Hematopoietic multipotent progenitor cell treated with erythropoietin and hydrocortisone succinate and interleukin-3 and kit ligand, for 4 days (in vitro differentiated cells): ENCODE data around the gene IKZF4.
"Not testable (repeated sequence)": the region's sequence is repeated elsewhere in the genome, so short reads cannot be mapped to it uniquely, and the experiment has no call there.

ENCODE experiments used
- DNase-seq: peaks from one replicate; pipeline ENCODE4 v3.0.0-alpha.2; 2015

The IKZF4 gene

GRCh38 chr12:55999999-56000540, 20.8 kb upstream of the IKZF4 start:
- not testable (repeated sequence) for DNase-seq

DNA sequence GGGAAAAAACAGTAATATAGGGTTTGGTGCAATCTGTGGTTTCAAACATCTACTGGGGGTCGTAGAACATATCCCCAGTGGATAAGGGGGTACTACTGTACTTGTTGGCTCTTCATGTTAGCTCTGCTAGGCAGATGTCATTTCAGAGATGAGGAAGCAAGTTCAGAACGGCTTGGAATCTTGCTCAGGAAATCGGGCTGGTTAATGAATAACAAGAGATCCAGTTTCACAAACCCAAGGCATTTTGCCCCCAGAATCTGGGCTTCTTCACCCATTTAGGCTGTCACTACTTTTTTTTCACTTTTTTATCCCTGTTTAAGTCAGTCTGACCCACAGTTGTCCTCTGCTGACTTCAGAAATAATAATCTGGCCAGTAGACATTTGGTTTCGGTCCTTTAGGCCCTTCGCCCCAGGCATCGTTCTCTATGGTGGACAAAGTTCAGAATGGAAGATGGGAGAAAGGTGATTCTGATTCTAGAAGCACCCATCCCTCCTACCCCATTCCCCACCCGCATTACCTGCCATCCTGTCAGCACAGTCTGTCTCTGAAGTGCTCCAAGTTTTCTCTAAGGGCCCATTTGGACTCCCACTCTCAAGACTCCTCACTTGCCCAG, 19.2 kb upstream of the IKZF4 start:
- no peak for DNase-seq

DNA sequence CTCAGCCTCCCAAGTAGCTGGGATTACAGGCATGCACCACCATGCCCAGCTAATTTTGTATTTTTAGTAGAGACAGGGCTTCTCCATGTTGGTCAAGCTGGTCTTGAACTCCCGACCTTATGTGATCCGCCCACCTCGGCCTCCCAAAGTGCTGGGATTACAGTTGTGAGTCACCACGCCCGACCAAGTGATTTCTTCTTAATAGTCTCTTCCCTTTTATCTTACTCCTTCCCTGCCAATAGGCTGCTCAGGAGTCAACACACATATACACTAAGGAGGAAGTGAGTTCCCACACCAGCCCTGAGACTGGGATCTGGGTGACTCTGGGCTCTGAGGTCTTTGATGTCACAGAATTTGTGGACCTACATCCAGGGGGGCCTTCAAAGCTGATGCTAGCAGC, 17.5 kb upstream of the IKZF4 start:
- not testable (repeated sequence) for DNase-seq

- DNase-seq = no peak
Observed at GRCh38 chr12:56004211-56004610, 16.6 kb upstream of the IKZF4 start.

DNA sequence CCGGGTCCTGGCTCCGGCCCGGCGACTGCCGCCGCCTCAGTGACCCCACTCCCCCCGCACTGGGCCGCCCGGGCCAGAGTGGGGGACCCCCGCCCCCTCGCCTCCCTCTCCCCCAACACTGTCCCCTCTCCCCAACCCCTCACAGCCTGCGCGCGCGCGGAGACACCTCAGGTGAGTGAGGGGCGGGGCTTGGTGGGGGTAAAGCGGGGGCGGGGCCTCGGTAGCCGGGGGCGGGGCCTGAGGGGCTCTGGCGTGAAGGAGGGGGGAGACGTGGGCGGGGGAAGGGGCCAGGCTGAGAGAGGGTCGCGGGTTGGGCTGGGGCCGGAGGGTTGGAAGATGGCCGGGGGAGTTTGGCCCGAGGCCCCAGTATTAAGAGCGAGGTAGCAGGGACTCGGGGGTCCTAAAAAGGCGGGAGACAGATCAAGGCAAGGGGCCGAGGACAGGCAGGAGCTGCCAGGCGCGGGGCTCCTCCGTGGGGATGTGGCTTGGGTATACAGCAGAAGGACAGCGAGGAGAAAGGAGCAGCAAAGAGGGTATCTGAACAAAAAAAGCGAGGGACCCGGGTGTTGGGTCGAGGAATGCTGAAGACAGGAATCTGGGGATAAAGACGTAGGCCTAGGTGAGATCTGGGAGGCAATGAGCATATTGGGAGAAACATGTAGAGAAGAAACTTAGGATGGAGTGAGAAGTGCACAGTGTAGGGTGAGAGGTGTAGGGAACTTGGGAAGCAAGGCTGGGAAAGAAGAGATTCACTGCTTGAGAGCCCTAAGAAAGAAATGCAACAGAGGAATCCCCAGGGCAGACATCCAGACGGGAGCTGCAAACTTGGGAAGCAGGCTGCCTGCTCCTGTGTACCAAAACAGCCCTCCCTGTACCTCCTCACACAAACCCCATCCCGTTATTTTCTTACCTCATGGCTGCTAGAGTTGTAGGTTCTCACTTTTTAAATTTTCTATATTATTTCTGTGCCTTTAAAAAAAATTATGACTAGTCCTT, 13.0 kb upstream of the IKZF4 start:
- peak; percentile 64 for DNase-seq

DNA sequence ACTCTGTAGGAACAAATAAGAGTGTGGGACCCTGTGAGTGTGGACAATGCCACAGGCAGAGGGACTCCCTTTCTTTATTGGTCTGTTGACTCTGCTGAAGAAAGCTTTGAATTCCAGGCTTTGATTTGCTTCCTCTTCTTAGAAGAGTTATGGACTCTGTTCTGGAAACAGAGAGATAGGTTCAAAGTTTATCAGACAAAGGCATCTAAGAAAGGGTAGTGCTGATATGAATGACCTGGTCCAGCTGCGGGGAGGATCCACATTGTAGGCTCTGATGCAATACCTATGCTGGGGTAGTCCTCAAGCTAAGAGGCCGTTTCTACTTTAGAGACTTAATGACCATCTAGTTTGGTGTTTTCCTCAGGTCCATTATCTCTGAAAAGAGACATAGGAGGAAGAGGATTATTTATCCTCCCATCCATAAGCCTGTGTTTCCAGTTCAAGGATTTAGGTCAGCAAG, 10.7 kb upstream of the IKZF4 start:
- peak; percentile 49 for DNase-seq

- DNase-seq = no peak
Observed at GRCh38 chr12:56011509-56012090, 9.2 kb upstream of the IKZF4 start.

DNA sequence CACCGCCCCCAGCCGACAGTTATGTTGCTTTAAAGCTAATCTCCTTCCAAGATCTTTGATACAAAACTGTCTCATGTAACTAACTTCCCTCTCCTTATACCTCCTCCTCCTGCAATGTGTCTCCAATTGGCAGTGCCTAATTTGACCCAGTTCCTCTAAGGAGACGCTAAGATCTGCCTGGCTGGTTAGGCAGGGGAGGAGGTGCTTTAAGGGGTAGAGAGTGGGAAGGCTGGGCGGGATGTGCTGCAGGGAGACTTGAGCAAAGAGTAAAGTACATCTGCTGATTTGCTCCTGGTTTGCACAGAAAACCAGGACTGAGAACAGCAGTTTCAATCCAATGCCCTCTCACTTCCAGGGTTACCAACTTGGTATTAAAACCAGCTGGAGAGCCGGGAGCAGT, 7.4 kb upstream of the IKZF4 start:
- peak; percentile 22 for DNase-seq

- DNase-seq = no peak
Observed at GRCh38 chr12:56014205-56014604, 6.6 kb upstream of the IKZF4 start.

DNA sequence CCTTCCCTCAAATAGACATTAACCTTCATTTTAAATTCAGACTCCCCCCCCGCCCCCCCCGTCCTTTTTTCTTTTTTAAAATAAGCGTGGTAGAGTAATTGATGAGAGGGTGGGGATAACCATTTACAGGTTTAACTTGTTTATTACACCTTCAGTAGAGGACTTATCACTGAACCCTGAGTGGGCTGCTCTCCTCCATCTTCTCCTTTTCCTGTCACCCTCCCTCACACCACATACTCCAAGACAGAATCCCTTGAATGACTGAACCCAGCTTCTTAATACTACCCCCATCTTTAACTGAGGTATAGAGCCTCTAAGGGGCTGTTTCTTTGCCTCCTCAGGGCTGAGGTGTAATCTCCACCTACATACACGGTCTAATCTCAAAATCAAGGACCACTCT, 3.7 kb upstream of the IKZF4 start:
- DNase-seq = no peak

- no peak for DNase-seq
Observed at GRCh38 chr12:56018356-56018755, 2.5 kb upstream of the IKZF4 start.

DNA sequence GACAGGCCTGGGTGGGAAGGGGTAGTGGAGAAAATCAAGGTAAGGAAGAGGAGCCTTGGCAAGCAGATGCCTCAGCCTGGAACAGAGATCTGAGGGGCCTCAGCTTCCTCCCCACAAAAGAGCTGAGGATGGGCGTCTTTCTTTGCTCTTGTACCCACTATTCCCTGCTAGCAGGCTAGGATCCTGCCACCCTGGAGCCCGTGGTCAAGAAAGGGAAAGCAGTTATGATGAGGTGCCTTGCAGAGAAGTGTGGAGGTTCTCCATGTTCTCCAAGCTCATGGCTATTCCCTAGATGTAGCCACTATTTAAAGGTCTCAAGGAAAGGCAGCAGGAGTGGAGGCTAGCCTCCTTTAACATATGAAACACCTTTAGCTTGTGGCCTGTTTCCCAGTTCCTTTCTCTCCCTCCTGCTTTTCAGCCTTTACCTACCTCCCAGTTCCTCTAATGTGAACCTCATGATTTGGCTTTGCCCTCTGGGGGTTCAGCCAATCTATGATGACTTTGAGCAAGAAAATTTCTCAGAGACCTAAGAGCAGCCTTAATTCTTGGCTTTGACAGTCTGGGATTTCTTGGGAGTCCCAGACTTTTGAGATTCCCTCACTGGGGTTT, 1.1 kb downstream of the IKZF4 start:
- peak; percentile 47 for DNase-seq

GRCh38 chr12:56028511-56029165, 7.8 kb downstream of the IKZF4 start:
- no peak for DNase-seq

DNA sequence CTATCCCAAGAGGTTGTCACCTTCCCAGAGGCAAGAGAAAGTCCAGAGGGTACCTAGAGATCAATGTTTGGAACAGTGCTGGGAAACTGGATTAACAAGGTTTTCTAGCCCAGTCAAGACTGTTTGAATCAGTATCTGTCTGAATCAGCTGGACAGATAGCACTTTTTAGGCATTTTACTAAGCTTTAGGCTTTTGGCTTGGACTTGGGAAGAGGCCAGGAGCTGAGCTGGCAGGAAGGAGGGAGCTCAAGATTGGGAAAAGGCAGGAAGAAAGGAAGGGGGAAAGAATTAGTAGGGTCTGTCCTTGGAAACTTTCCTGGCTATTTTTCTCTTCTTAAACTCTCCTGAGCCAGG, 8.3 kb downstream of the IKZF4 start:
- no peak for DNase-seq

- DNase-seq = peak; percentile 88
Observed at GRCh38 chr12:56029666-56030293, 8.9 kb downstream of the IKZF4 start.

DNA sequence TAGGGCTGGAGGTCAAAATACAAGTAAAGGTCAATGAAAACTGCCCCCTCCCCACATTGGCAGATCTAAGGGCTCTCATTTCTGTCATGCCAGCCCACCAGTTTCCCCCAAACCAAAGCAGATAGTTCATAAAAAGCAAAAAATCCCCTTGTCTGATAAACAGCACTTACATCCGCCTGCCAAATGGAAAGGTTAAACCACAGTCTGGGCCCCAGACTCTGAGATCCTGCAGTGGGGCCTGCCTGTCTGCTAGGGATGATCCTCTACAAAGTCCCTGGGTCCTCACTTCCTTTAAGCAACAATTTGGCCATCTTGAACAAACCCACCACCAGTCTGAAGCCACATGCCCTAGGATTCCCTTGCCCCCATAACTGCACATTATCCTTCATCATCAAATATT, 11.1 kb downstream of the IKZF4 start:
- no peak for DNase-seq

GRCh38 chr12:56034586-56035332, 13.9 kb downstream of the IKZF4 start:
- no peak for DNase-seq

GRCh38 chr12:56037161-56037560, 16.3 kb downstream of the IKZF4 start:
- no peak for DNase-seq

- DNase-seq = no peak
Observed at GRCh38 chr12:56038022-56038655, 17.3 kb downstream of the IKZF4 start.

DNA sequence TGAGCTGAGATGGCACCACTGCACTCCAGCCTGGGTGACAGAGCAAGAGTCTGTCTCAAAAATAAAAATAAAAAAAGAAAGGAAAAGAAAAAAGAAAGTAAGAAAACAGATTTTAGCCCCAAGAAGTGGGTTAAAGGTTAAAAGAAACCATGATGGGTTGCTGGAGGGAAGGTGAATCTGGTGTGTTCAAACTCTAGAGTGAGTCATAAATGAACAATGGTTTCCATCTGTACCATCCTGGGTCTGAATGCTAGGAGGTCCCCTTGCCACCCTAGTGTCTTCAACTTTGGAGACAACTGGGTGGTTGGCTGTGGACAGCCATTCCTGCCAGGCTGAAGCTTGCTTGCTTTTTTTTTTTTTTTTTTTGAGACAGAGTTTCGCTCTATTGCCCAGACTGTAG, 19.3 kb downstream of the IKZF4 start:
- no peak for DNase-seq
